Right cardiac atrium (tissue), 5 donors: Measurements from ENCODE around the gene MSL3B. TPM values are rescaled to one million over a fixed set of nuclear protein-coding genes. Genes with fewer than 3 reads are reported as not detected.

Experiments
- ATAC-seq, 2 donors: fragments of 200-7000 bp; cut with Tn5 transposase; one replicate each; pipeline versions ENCODE4 v1.8.0 to v1.9.1; 2020; ENCODE audit warnings: moderate library complexity in 2 of 2, mild to moderate bottlenecking in 1 of 2
- DNase-seq, 3 donors: peaks; one replicate each; pipeline ENCODE4 v3.0.0-alpha.2; 2020
- H3K27ac ChIP-seq: one replicate; pipeline ENCODE4 v1.5.1; 2013; ENCODE audit warnings: mild to moderate bottlenecking, low read length, control low read depth, moderate library complexity
- H3K27me3 ChIP-seq: one replicate; pipeline ENCODE4 v1.6.1; 2013; ENCODE audit not compliant: control insufficient read depth, insufficient read depth
- H3K4me1 ChIP-seq: one replicate; pipeline ENCODE4 v1.6.1; 2013; ENCODE audit warnings: low read length; ENCODE audit not compliant: control insufficient read depth, insufficient read depth
- H3K4me3 ChIP-seq: one replicate; pipeline ENCODE4 v1.5.1; 2013; ENCODE audit warnings: low read length, control low read depth
- H3K9me3 ChIP-seq: one replicate; pipeline ENCODE4 v1.6.1; 2013; ENCODE audit warnings: low read length; ENCODE audit not compliant: control insufficient read depth
- WGBS: extraction: QIAGEN DNeasy Blood & Tissue Kit; methylation state at CpG from one replicate; pipeline ENCODE4 v1.1.7; 2013; 5-methylcytosine and 5-hydroxymethylcytosine counted together
- intact Hi-C, 4 donors: fragments of 100-400 bp; cut with DNase I; formaldehyde crosslinking; loops; one replicate each; pipeline versions ENCODE4 v1.11.0 to v1.14.0; 2022 to 2023
- polyA plus RNA-seq: library from polyadenylated mRNA; stranded (reverse); fragments of 200-250 nt; gene quantifications from one replicate; pipeline ENCODE4 v1.2.3, GENCODE V29; 2013
- total RNA-seq, 4 donors: library from RNA; stranded (reverse); fragmentation: NEBNext Ultra II Directional; extraction: Animal tissue kit (Norgen Biotek cat#: 25700); gene quantifications; one replicate each; pipeline ENCODE4 v1.2.1, GENCODE V29; 2021
- donor health status: healthy with polysubstance abuse.
- donor health status: DM: no; HTN: yes; CAD: no.
- donor health status: DM: no; HTN: no; CAD: no.
- donor health status: DM: no; HTN: yes; CAD: no; lungs with severe emphysema.
- donor health status: DM: yes; HTN: yes; CAD: no.

Gene MSL3B

DNA sequence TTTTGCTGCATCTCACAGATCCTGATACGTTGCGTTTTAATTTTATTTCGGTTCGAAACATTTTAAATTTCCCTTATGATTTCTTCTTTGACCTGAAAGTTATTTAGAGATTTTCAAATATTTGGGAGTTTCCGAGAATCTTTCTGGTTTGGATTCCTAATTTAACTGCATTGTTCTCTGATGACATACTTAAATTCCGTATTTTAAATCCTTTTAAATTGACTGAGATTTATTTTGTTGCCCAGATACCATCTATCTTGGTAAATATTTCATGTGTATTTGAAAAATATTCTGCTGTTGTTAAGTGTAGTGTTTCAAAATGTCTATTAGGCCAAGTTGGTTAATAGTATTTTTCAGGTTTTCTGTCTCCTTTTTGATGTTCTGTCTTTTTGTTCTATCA, 52.3 kb downstream of the MSL3B start:
- WGBS: 82% methylated on average over 6 of the region's 6 CpGs
- no peak overlapping the region for H3K4me3 ChIP-seq
- no peaks in the 10 kb centered on the region for H3K4me1 ChIP-seq
- no peaks in the 10 kb centered on the region for H3K9me3 ChIP-seq
- DNase-seq (no peak), ATAC-seq (no peak)
- H3K27ac ChIP-seq: no peak overlapping the region
- intact Hi-C loops: no loop called here
- H3K27me3 ChIP-seq: no peaks in the 10 kb centered on the region

Other genes with a start within 250 kb of the MSL3B start
- not detected for gene UGT1A10, start 231.9 kb downstream of the MSL3B start, total RNA-seq
- gene UGT1A10, start 231.9 kb downstream of the MSL3B start, polyA plus RNA-seq: not detected
- not detected for gene UGT1A9, start 196.5 kb downstream of the MSL3B start, total RNA-seq
- gene UGT1A9, start 196.5 kb downstream of the MSL3B start, polyA plus RNA-seq: not detected
- not detected for gene UGT1A7, start 186.5 kb downstream of the MSL3B start, total RNA-seq
- gene UGT1A7, start 186.5 kb downstream of the MSL3B start, polyA plus RNA-seq: not detected
- not detected for gene UGT1A6, start 175.5 kb downstream of the MSL3B start, total RNA-seq
- not detected for gene UGT1A6, start 175.5 kb downstream of the MSL3B start, polyA plus RNA-seq
- gene UGT1A5, start 155.5 kb downstream of the MSL3B start, total RNA-seq: not detected
- not detected for gene UGT1A5, start 155.5 kb downstream of the MSL3B start, polyA plus RNA-seq
- not detected for gene UGT1A4, start 149.7 kb downstream of the MSL3B start, total RNA-seq
- 0.07 TPM for gene UGT1A4, start 149.7 kb downstream of the MSL3B start, polyA plus RNA-seq
- gene UGT1A3, start 139.3 kb downstream of the MSL3B start, total RNA-seq: not detected
- gene UGT1A3, start 139.3 kb downstream of the MSL3B start, polyA plus RNA-seq: not detected
- not detected for gene UGT1A1, start 108.1 kb downstream of the MSL3B start, total RNA-seq
- gene UGT1A1, start 108.1 kb downstream of the MSL3B start, polyA plus RNA-seq: not detected
- gene MROH2A, start 90.1 kb downstream of the MSL3B start, total RNA-seq: not detected
- not detected for gene MROH2A, start 90.1 kb downstream of the MSL3B start, polyA plus RNA-seq
- gene HJURP, start 13.9 kb downstream of the MSL3B start, total RNA-seq: under 1 TPM in 2 of 4 donors, not detected in 2; 0.77 to 0.94 TPM
- gene HJURP, start 13.9 kb downstream of the MSL3B start, polyA plus RNA-seq: 0.09 TPM
- not detected for gene TRPM8, start 49.0 kb upstream of the MSL3B start, total RNA-seq
- not detected for gene TRPM8, start 49.0 kb upstream of the MSL3B start, polyA plus RNA-seq
- gene SPP2, start 182.3 kb upstream of the MSL3B start, total RNA-seq: not detected
- gene SPP2, start 182.3 kb upstream of the MSL3B start, polyA plus RNA-seq: not detected